ENCODE results near the gene BLMH. TPM values are rescaled to one million over a fixed set of nuclear protein-coding genes. Genes with fewer than 3 reads are reported as not detected.

The BLMH gene
- total RNA-seq, 1 donor from 2014 or later: 40.3 TPM

- ChIA-PET CTCF (no interaction called here), POLR2A (no interaction called here)
- Mint-ChIP-seq H3K4me1 (no peaks in the 10 kb centered on the region), H3K36me3 (ENCODE audit: low read depth) (no peaks in the 10 kb centered on the region), H3K9me3 (no peaks in the 10 kb centered on the region), H3K4me3 (no peak overlapping the region), H3K27ac (no peak overlapping the region), H3K27me3 (peaks cover 3% of the 10 kb centered on the region)
- ATAC-seq (ENCODE audit: low read depth): no peak
- DNase-seq: no peak
- TF ChIP-seq CTCF (IDR thresholded peaks at IDR 0.05): no peak
- intact Hi-C loops (cut with micrococcal nuclease): no loop called here
Observed at GRCh38 chr17:30224419-30224960, 67.3 kb downstream of the BLMH start.

- CTCF ChIA-PET: no interaction called here
- H3K27ac Mint-ChIP-seq: no peak overlapping the region
- H3K4me1 Mint-ChIP-seq: no peaks in the 10 kb centered on the region
- ATAC-seq (ENCODE audit: low read depth): no peak
- no peak for TF ChIP-seq CTCF (IDR thresholded peaks at IDR 0.05)
- no peaks in the 10 kb centered on the region for H3K36me3 Mint-ChIP-seq (ENCODE audit: low read depth)
- no peaks in the 10 kb centered on the region for H3K27me3 Mint-ChIP-seq
- intact Hi-C loops (cut with micrococcal nuclease): no loop called here
- POLR2A ChIA-PET: no interaction called here
- no peak for DNase-seq
- no peaks in the 10 kb centered on the region for H3K9me3 Mint-ChIP-seq
- H3K4me3 Mint-ChIP-seq: no peak overlapping the region
Observed at GRCh38 chr17:30222721-30223175, 69.0 kb downstream of the BLMH start.

- POLR2A ChIA-PET: no interaction called here
- Mint-ChIP-seq H3K27ac (no peak overlapping the region), H3K4me3 (no peak overlapping the region), H3K36me3 (ENCODE audit: low read depth) (no peaks in the 10 kb centered on the region), H3K27me3 (no peaks in the 10 kb centered on the region), H3K9me3 (no peaks in the 10 kb centered on the region), H3K4me1 (no peaks in the 10 kb centered on the region)
- TF ChIP-seq CTCF (IDR thresholded peaks at IDR 0.05): no peak
- DNase-seq (no peak), ATAC-seq (ENCODE audit: low read depth) (no peak)
- intact Hi-C loops (cut with micrococcal nuclease): no loop called here
- CTCF ChIA-PET: no interaction called here
Observed at GRCh38 chr17:30222251-30222650, 69.5 kb downstream of the BLMH start.

GRCh38 chr17:30221346-30221745 lies 70.4 kb downstream of the BLMH start:
- Mint-ChIP-seq H3K4me3 (no peak overlapping the region), H3K4me1 (no peaks in the 10 kb centered on the region), H3K27me3 (no peaks in the 10 kb centered on the region), H3K9me3 (no peaks in the 10 kb centered on the region), H3K27ac (no peak overlapping the region), H3K36me3 (ENCODE audit: low read depth) (no peaks in the 10 kb centered on the region)
- ChIA-PET POLR2A (no interaction called here), CTCF (no interaction called here)
- no peak for DNase-seq
- intact Hi-C loops (cut with micrococcal nuclease): no loop called here
- no peak for TF ChIP-seq CTCF (IDR thresholded peaks at IDR 0.05)
- ATAC-seq (ENCODE audit: low read depth): no peak

- no peak overlapping the region for H3K27ac Mint-ChIP-seq
- H3K9me3 Mint-ChIP-seq: no peaks in the 10 kb centered on the region
- ATAC-seq (ENCODE audit: low read depth): no peak
- ChIA-PET POLR2A (no interaction called here), CTCF (no interaction called here)
- H3K36me3 Mint-ChIP-seq (ENCODE audit: low read depth): no peaks in the 10 kb centered on the region
- H3K4me1 Mint-ChIP-seq: no peaks in the 10 kb centered on the region
- no peak for TF ChIP-seq CTCF (IDR thresholded peaks at IDR 0.05)
- DNase-seq: no peak
- no peaks in the 10 kb centered on the region for H3K27me3 Mint-ChIP-seq
- H3K4me3 Mint-ChIP-seq: no peak overlapping the region
- intact Hi-C loops (cut with micrococcal nuclease): no loop called here
Observed at GRCh38 chr17:30220414-30220813, 71.3 kb downstream of the BLMH start.

Data from activated B cell treated with CpG ODN at 0.5 μM for 24 hours (primary cell).